ENCODE data around the gene CTCFL.

Gene CTCFL

GRCh38 chr20:57568960-57569359, 44.0 kb upstream of the CTCFL start:
- DNase-seq (ENCODE audit: low spot score) = no peak
- Histone ChIP-seq H3K27ac (no peak overlapping the region), H3K4me3 (no peak overlapping the region)
- TF ChIP-seq CTCF (IDR thresholded peaks at IDR 0.05) = no peak

- TF ChIP-seq CTCF (IDR thresholded peaks at IDR 0.05) = no peak
- no peak overlapping the region for H3K27ac ChIP-seq
- H3K4me3 ChIP-seq = no peak overlapping the region
- DNase-seq (ENCODE audit: low spot score) = no peak
These were observed 43.4 kb upstream of the CTCFL start for GRCh38 chr20:57568088-57568896.

GRCh38 chr20:57567471-57568079, 42.6 kb upstream of the CTCFL start:
- TF ChIP-seq CTCF (IDR thresholded peaks at IDR 0.05) = no peak
- no peak for DNase-seq (ENCODE audit: low spot score)
- H3K27ac ChIP-seq = no peak overlapping the region
- no peak overlapping the region for H3K4me3 ChIP-seq

GRCh38 chr20:57566803-57567459, 42.0 kb upstream of the CTCFL start:
- Histone ChIP-seq H3K27ac (no peak overlapping the region), H3K4me3 (no peak overlapping the region)
- no peak for DNase-seq (ENCODE audit: low spot score)
- TF ChIP-seq CTCF (IDR thresholded peaks at IDR 0.05) = no peak

- TF ChIP-seq CTCF (IDR thresholded peaks at IDR 0.05) = no peak
- H3K27ac ChIP-seq = no peak overlapping the region
These were observed 41.5 kb upstream of the CTCFL start for GRCh38 chr20:57566399-57566798.

GRCh38 chr20:57564951-57565642, 40.2 kb upstream of the CTCFL start:
- TF ChIP-seq CTCF (IDR thresholded peaks at IDR 0.05) = no peak
- no peak for DNase-seq (ENCODE audit: low spot score)
- Histone ChIP-seq H3K27ac (no peak overlapping the region), H3K4me3 (no peak overlapping the region)

More at GRCh38 chr20:57566399-57566798, 41.5 kb upstream of the CTCFL start:
- no peak for DNase-seq (ENCODE audit: low spot score)
- no peak overlapping the region for H3K4me3 ChIP-seq
